ENCODE measurements around the gene LYPD6B. TPM values are rescaled to one million over a fixed set of nuclear protein-coding genes. Genes with fewer than 3 reads are reported as not detected.
"Not testable (repeated sequence)": the region's sequence is repeated elsewhere in the genome, so short reads cannot be mapped to it uniquely, and the experiment has no call there.

Gene LYPD6B
- total and polyA plus RNA-seq, 7 experiments from 2014 or later = 0.37 to 1.7 TPM; not detected in 5

DNA sequence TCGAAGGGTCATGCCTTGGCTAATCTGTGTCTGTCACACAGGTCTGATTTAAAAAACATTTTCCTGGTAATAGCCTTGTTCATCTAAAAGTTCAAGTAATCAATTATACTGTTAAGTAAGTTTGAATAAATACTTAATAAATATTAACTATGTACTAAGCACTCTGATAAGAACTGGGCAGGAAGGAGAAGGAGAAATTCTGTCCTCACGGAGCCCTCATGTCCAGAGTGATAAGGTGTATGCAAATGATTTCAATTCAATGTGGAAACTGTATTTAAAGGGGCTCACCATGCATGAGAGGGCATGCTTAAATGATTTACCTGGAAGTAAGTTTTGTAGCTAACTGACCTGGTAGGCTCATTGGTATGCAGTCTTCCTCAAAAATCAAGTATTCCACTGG is 197.9 kb downstream of the LYPD6B start:
- Histone ChIP-seq H3K36me3 (ENCODE audit: control insufficient read depth in 2 of 3, insufficient read depth in 3 of 3, low read length in 3 of 3) (no peaks in the 10 kb centered on the region), H3K4me1 (ENCODE audit: control insufficient read depth in 2 of 2, insufficient read depth in 2 of 2, low read length in 2 of 2) (no peaks in the 10 kb centered on the region), H3K9me3 (ENCODE audit: control insufficient read depth in 2 of 3, low read length in 3 of 3) (no peaks in the 10 kb centered on the region), H3K27ac (ENCODE audit: low read depth, low read length) (no peak overlapping the region), H3K4me3 (ENCODE audit: low read length) (no peak overlapping the region), H3K27me3 (ENCODE audit: control insufficient read depth in 2 of 2, insufficient read depth in 2 of 2, low read length in 2 of 2) (no peaks in the 10 kb centered on the region)
- peaks cover 0 to 5% (median 0%) of the 10 kb centered on the region in 11 donors for H3K9me3 Mint-ChIP-seq
- CTCF ChIA-PET = no interaction called here
- no peak overlapping the region for H3K27ac Mint-ChIP-seq
- peaks cover 4 to 30% (median 7%) of the 10 kb centered on the region in 5 donors for H3K27me3 Mint-ChIP-seq
- H3K4me3 Mint-ChIP-seq = no peak overlapping the region
- ATAC-seq (no peak), DNase-seq (no peak)
- no peaks in the 10 kb centered on the region for H3K36me3 Mint-ChIP-seq
- no peaks in the 10 kb centered on the region for H3K4me1 Mint-ChIP-seq
- POLR2A ChIA-PET = no interaction called here
- intact Hi-C loops (cut with micrococcal nuclease) = no loop called here

DNA sequence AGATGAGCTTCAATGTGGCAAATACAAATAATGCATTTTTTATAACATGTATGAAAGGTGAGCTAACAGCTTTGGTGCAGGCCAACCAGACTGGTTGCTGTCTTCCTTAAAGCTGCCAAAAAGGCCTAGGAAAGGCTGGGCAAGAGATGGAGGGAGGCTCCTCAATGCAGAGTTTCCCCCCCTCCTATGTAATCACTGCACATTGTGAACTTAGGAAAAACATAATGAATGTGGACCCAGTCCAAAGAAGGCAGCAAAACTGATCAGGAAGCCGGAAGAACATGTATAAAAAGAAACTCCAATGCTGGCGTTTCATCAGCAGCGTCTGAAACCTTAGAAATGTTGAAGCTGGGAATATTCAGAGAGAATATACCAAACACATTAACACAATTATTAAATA is 207.7 kb downstream of the LYPD6B start:
- POLR2A ChIA-PET = no interaction called here

GRCh38 chr2:149251436-149251835 is 212.9 kb downstream of the LYPD6B start:
- CTCF ChIA-PET; H3K27ac ChIP-seq (ENCODE audit: low read depth, low read length); H3K36me3 Mint-ChIP-seq; H3K4me3 ChIP-seq (ENCODE audit: low read length); H3K4me1 Mint-ChIP-seq; H3K27ac Mint-ChIP-seq; H3K36me3 ChIP-seq (ENCODE audit: control insufficient read depth in 2 of 3, insufficient read depth in 3 of 3, low read length in 3 of 3); H3K27me3 ChIP-seq (ENCODE audit: control insufficient read depth in 2 of 2, insufficient read depth in 2 of 2, low read length in 2 of 2); POLR2A ChIA-PET; H3K4me1 ChIP-seq (ENCODE audit: control insufficient read depth in 2 of 2, insufficient read depth in 2 of 2, low read length in 2 of 2); H3K9me3 ChIP-seq (ENCODE audit: control insufficient read depth in 2 of 3, low read length in 3 of 3); DNase-seq; ATAC-seq; intact Hi-C loops (cut with micrococcal nuclease); H3K4me3 Mint-ChIP-seq: not testable (repeated sequence)
- peaks cover 7 to 36% (median 15%) of the 10 kb centered on the region in 11 donors for H3K9me3 Mint-ChIP-seq
- H3K27me3 Mint-ChIP-seq = peaks cover 0 to 11% (median 0%) of the 10 kb centered on the region in 5 donors

More for the DNA sequence above, 207.7 kb downstream of the LYPD6B start:
- H3K27me3 ChIP-seq (ENCODE audit: control insufficient read depth in 2 of 2, insufficient read depth in 2 of 2, low read length in 2 of 2) = no peaks in the 10 kb centered on the region
- no peaks in the 10 kb centered on the region for H3K9me3 ChIP-seq (ENCODE audit: control insufficient read depth in 2 of 3, low read length in 3 of 3)
- H3K4me1 Mint-ChIP-seq = no peaks in the 10 kb centered on the region
- H3K4me3 Mint-ChIP-seq = no peak overlapping the region
- H3K36me3 Mint-ChIP-seq = no peaks in the 10 kb centered on the region
- ATAC-seq = no peak
- peaks cover 0 to 5% (median 0%) of the 10 kb centered on the region in 5 donors for H3K27me3 Mint-ChIP-seq
- H3K27ac ChIP-seq (ENCODE audit: low read depth, low read length) = no peak overlapping the region
- no peaks in the 10 kb centered on the region for H3K36me3 ChIP-seq (ENCODE audit: control insufficient read depth in 2 of 3, insufficient read depth in 3 of 3, low read length in 3 of 3)
- no peak for DNase-seq
- H3K4me1 ChIP-seq (ENCODE audit: control insufficient read depth in 2 of 2, insufficient read depth in 2 of 2, low read length in 2 of 2) = no peaks in the 10 kb centered on the region
- H3K9me3 Mint-ChIP-seq = peaks cover 0 to 7% (median 0%) of the 10 kb centered on the region in 11 donors
- CTCF ChIA-PET = no interaction called here
- intact Hi-C loops (cut with micrococcal nuclease) = no loop called here
- H3K4me3 ChIP-seq (ENCODE audit: low read length) = no peak overlapping the region
- no peak overlapping the region for H3K27ac Mint-ChIP-seq

DNA sequence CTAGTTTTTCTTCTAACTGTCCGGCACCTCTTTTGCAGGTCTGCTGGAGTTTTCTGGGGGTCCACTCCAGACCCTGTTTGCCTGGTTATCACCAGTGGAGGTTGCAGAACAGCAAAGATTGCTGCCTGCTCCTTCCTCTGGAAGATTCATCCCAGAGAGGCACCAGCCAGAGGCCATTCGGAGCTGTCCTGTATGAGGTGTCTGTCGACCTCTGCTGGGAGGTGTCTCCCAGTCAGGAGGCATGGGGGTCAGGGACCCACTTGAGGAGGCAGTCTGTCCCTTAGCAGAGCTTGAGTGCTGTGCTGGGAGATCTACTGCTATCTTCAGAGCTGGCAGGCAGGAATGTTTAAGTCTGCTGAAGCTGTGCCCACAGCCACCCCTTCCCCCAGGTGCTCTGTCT is 218.4 kb downstream of the LYPD6B start:
- Mint-ChIP-seq H3K27me3 (peaks cover 0 to 37% (median 19%) of the 10 kb centered on the region in 5 donors), H3K9me3 (peaks cover 6 to 36% (median 18%) of the 10 kb centered on the region in 11 donors)
- H3K9me3 ChIP-seq (ENCODE audit: control insufficient read depth in 2 of 3, low read length in 3 of 3); H3K36me3 Mint-ChIP-seq; H3K36me3 ChIP-seq (ENCODE audit: control insufficient read depth in 2 of 3, insufficient read depth in 3 of 3, low read length in 3 of 3); H3K4me1 Mint-ChIP-seq; CTCF ChIA-PET; intact Hi-C loops (cut with micrococcal nuclease); DNase-seq; H3K4me3 Mint-ChIP-seq; H3K27me3 ChIP-seq (ENCODE audit: control insufficient read depth in 2 of 2, insufficient read depth in 2 of 2, low read length in 2 of 2); POLR2A ChIA-PET; ATAC-seq; H3K27ac ChIP-seq (ENCODE audit: low read depth, low read length); H3K27ac Mint-ChIP-seq; H3K4me1 ChIP-seq (ENCODE audit: control insufficient read depth in 2 of 2, insufficient read depth in 2 of 2, low read length in 2 of 2); H3K4me3 ChIP-seq (ENCODE audit: low read length): not testable (repeated sequence)

- no peak for ATAC-seq
- no peak overlapping the region for H3K4me3 Mint-ChIP-seq
Measured at GRCh38 chr2:149258531-149258930, 220.0 kb downstream of the LYPD6B start.

DNA sequence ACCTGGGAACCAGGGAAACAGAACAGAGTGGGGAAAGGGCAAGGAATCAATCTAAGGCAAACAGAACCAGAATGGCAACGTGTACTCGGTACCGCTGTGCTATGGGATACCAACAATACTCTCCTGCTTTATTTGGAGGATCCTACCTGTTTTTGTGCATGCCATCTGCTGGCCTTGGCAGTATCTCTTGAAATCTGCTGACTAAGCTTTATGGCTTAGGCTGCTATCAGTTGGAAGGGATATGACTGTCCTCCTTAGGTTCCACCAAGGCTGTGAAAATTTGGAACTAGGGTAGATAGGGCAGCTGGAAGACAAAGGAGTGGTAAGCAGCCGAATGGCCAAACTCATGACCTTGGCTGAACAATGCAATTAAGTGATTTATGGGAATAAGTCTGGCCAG is 220.6 kb downstream of the LYPD6B start:
- no peak overlapping the region for H3K27ac ChIP-seq (ENCODE audit: low read depth, low read length)
- Mint-ChIP-seq H3K4me3 (no peak overlapping the region), H3K27me3 (peaks cover 0 to 55% (median 26%) of the 10 kb centered on the region in 5 donors), H3K9me3 (peaks cover 4 to 27% (median 12%) of the 10 kb centered on the region in 11 donors), H3K36me3 (peaks cover 0 to 3% (median 0%) of the 10 kb centered on the region in 5 donors), H3K27ac (no peak overlapping the region), H3K4me1 (no peaks in the 10 kb centered on the region)
- intact Hi-C loops (cut with micrococcal nuclease) = no loop called here
- H3K27me3 ChIP-seq (ENCODE audit: control insufficient read depth in 2 of 2, insufficient read depth in 2 of 2, low read length in 2 of 2) = no peaks in the 10 kb centered on the region
- H3K36me3 ChIP-seq (ENCODE audit: control insufficient read depth in 2 of 3, insufficient read depth in 3 of 3, low read length in 3 of 3) = no peaks in the 10 kb centered on the region
- H3K4me1 ChIP-seq (ENCODE audit: control insufficient read depth in 2 of 2, insufficient read depth in 2 of 2, low read length in 2 of 2) = no peaks in the 10 kb centered on the region
- DNase-seq (no peak), ATAC-seq (no peak)
- no peak overlapping the region for H3K4me3 ChIP-seq (ENCODE audit: low read length)
- no peaks in the 10 kb centered on the region for H3K9me3 ChIP-seq (ENCODE audit: control insufficient read depth in 2 of 3, low read length in 3 of 3)
- CTCF ChIA-PET = no interaction called here
- POLR2A ChIA-PET = no interaction called here

More at GRCh38 chr2:149258531-149258930, 220.0 kb downstream of the LYPD6B start:
- no peaks in the 10 kb centered on the region for H3K4me1 ChIP-seq (ENCODE audit: control insufficient read depth in 2 of 2, insufficient read depth in 2 of 2, low read length in 2 of 2)
- H3K4me3 ChIP-seq (ENCODE audit: low read length) = no peak overlapping the region
- H3K27me3 ChIP-seq (ENCODE audit: control insufficient read depth in 2 of 2, insufficient read depth in 2 of 2, low read length in 2 of 2) = no peaks in the 10 kb centered on the region
- DNase-seq = no peak
- H3K27ac ChIP-seq (ENCODE audit: low read depth, low read length) = no peak overlapping the region
- Mint-ChIP-seq H3K27ac (no peak overlapping the region), H3K4me1 (no peaks in the 10 kb centered on the region), H3K27me3 (peaks cover 0 to 50% (median 20%) of the 10 kb centered on the region in 5 donors), H3K36me3 (peaks cover 0 to 3% (median 0%) of the 10 kb centered on the region in 5 donors), H3K9me3 (peaks cover 4 to 30% (median 16%) of the 10 kb centered on the region in 11 donors)
- no peaks in the 10 kb centered on the region for H3K9me3 ChIP-seq (ENCODE audit: control insufficient read depth in 2 of 3, low read length in 3 of 3)
- POLR2A ChIA-PET = no interaction called here
- intact Hi-C loops (cut with micrococcal nuclease) = no loop called here
- CTCF ChIA-PET = no interaction called here
- no peaks in the 10 kb centered on the region for H3K36me3 ChIP-seq (ENCODE audit: control insufficient read depth in 2 of 3, insufficient read depth in 3 of 3, low read length in 3 of 3)

DNA sequence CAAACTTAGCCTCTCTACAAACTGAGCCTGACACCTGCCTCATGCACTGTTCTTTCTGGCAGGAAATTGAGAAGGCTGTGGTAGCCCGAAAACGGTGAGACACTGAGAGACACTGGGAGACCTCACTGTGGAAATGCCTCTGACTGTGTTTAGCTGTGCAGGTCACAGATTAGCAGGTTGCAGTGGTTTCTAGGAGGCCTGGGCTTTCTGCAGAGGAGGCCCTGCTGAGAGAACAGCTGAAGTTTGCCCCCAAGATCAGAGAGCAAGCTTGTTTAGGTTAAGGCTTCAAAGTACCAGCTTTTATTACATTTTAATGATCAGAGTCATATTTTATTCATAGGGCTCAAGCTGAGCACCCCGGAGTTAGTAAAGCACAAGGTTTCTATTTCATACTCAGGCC is 223.2 kb downstream of the LYPD6B start:
- Mint-ChIP-seq H3K9me3 (peaks cover 0 to 6% (median 4%) of the 10 kb centered on the region in 11 donors), H3K36me3 (no peaks in the 10 kb centered on the region), H3K27ac (no peak overlapping the region), H3K4me3 (no peak overlapping the region), H3K27me3 (peaks cover 0 to 51% (median 24%) of the 10 kb centered on the region in 5 donors), H3K4me1 (no peaks in the 10 kb centered on the region)
- Histone ChIP-seq H3K27ac (ENCODE audit: low read depth, low read length) (no peak overlapping the region), H3K9me3 (ENCODE audit: control insufficient read depth in 2 of 3, low read length in 3 of 3) (no peaks in the 10 kb centered on the region), H3K4me1 (ENCODE audit: control insufficient read depth in 2 of 2, insufficient read depth in 2 of 2, low read length in 2 of 2) (no peaks in the 10 kb centered on the region), H3K4me3 (ENCODE audit: low read length) (no peak overlapping the region), H3K36me3 (ENCODE audit: control insufficient read depth in 2 of 3, insufficient read depth in 3 of 3, low read length in 3 of 3) (no peaks in the 10 kb centered on the region), H3K27me3 (ENCODE audit: control insufficient read depth in 2 of 2, insufficient read depth in 2 of 2, low read length in 2 of 2) (no peaks in the 10 kb centered on the region)
- DNase-seq = no peak
- no peak for ATAC-seq
- ChIA-PET POLR2A (no interaction called here), CTCF (no interaction called here)
- intact Hi-C loops (cut with micrococcal nuclease) = no loop called here
